SK-N-SH treated with all-trans-retinoic acid at 6 μM for 48 hours (cell line): ENCODE measurements around the gene CCDC178.

Experiments used
- ATAC-seq: fragments of 200-7000 bp; cut with Tn5 transposase; 3 replicates; pipeline ENCODE4 v1.9.1; 2020; ENCODE audit warnings: mild to moderate bottlenecking, moderate library complexity
- ARNTL ChIP-seq: fragments of 450-650 bp; formaldehyde crosslinking; IDR thresholded peaks from 2 replicates; pipeline ENCODE4 v1.5.0; 2020; ENCODE audit warnings: low read depth, mild to moderate bottlenecking, moderate library complexity, borderline replicate concordance
- BACH2 ChIP-seq: fragments of 250-450 bp; sonication (Bioruptor Pico); IDR thresholded peaks from 2 replicates; pipeline ENCODE4 v1.9.0; 2021; ENCODE audit warnings: mild to moderate bottlenecking, borderline replicate concordance
- CREB5 ChIP-seq: fragments of 250-450 bp; sonication (Bioruptor Pico); IDR thresholded peaks from 2 replicates; pipeline ENCODE4 v1.5.1; 2020; ENCODE audit warnings: low read depth, mild to moderate bottlenecking, moderate library complexity
- CSDC2 ChIP-seq: fragments of 250-450 bp; sonication (Bioruptor Pico); IDR thresholded peaks from 2 replicates; pipeline ENCODE4 v1.5.0; 2020; ENCODE audit warnings: mild to moderate bottlenecking, moderate library complexity
- CSRNP3 ChIP-seq: fragments of 250-450 bp; sonication (Bioruptor Pico); IDR thresholded peaks from 2 replicates; pipeline ENCODE4 v1.5.1; 2021; ENCODE audit warnings: mild to moderate bottlenecking, moderate library complexity
- ESRRG ChIP-seq: fragments of 250-450 bp; sonication (Bioruptor Pico); IDR thresholded peaks from 2 replicates; pipeline ENCODE4 v1.6.1; 2021; ENCODE audit warnings: mild to moderate bottlenecking
- ISL1 ChIP-seq: fragments of 250-450 bp; sonication (Bioruptor Pico); IDR thresholded peaks from 2 replicates; pipeline ENCODE4 v2.1.2; 2022; ENCODE audit warnings: mild to moderate bottlenecking, moderate library complexity
- OSR1 ChIP-seq: fragments of 250-450 bp; sonication (Bioruptor Pico); IDR thresholded peaks from 2 replicates; pipeline ENCODE4 v1.8.0; 2022; ENCODE audit warnings: moderate library complexity, mild to moderate bottlenecking, inconsistent platforms
- PATZ1 ChIP-seq: fragments of 250-450 bp; sonication (Bioruptor Pico); IDR thresholded peaks from 2 replicates; pipeline ENCODE4 v1.8.0; 2020; ENCODE audit warnings: mild to moderate bottlenecking, moderate library complexity, borderline replicate concordance
- POU6F1 ChIP-seq: fragments of 250-450 bp; sonication (Bioruptor Pico); IDR thresholded peaks from 2 replicates; pipeline ENCODE4 v1.8.0; 2021; ENCODE audit warnings: low read depth, mild to moderate bottlenecking, moderate library complexity, borderline replicate concordance
- PPARA ChIP-seq: fragments of 250-450 bp; sonication (Bioruptor Pico); IDR thresholded peaks from 2 replicates; pipeline ENCODE4 v1.5.0; 2020; ENCODE audit warnings: mild to moderate bottlenecking, borderline replicate concordance
- RARB ChIP-seq: fragments of 250-450 bp; sonication (Bioruptor Pico); IDR thresholded peaks from 2 replicates; pipeline ENCODE4 v1.8.0; 2021; ENCODE audit warnings: mild to moderate bottlenecking, moderate library complexity
- SNAI2 ChIP-seq: fragments of 250-450 bp; sonication (Bioruptor Pico); IDR thresholded peaks from 2 replicates; pipeline ENCODE4 v1.5.0; 2020; ENCODE audit warnings: mild to moderate bottlenecking, moderate library complexity
- TCF4 ChIP-seq: fragments of 250-450 bp; sonication (Bioruptor Pico); IDR thresholded peaks from 2 replicates; pipeline ENCODE4 v1.8.0; 2021; ENCODE audit warnings: mild to moderate bottlenecking, moderate library complexity, borderline replicate concordance
- TOX ChIP-seq: fragments of 250-450 bp; sonication (Bioruptor Pico); IDR thresholded peaks from 2 replicates; pipeline ENCODE4 v1.8.0; 2021; ENCODE audit warnings: mild to moderate bottlenecking, moderate library complexity, borderline replicate concordance
- TSHZ2 ChIP-seq: fragments of 250-450 bp; sonication (Bioruptor Pico); IDR thresholded peaks from 2 replicates; pipeline ENCODE4 v1.5.0; 2020; ENCODE audit warnings: mild to moderate bottlenecking, moderate library complexity
- ZC3H10 ChIP-seq: fragments of 250-450 bp; sonication (Bioruptor Pico); IDR thresholded peaks from 2 replicates; pipeline ENCODE4 v1.5.1; 2021; ENCODE audit warnings: mild to moderate bottlenecking, moderate library complexity
- ZFP3 ChIP-seq: fragments of 250-450 bp; sonication (Bioruptor Pico); IDR thresholded peaks from 2 replicates; pipeline ENCODE4 v1.5.0; 2020; ENCODE audit warnings: mild to moderate bottlenecking, moderate library complexity
- ZFP30 ChIP-seq: fragments of 450-650 bp; formaldehyde crosslinking; IDR thresholded peaks from 2 replicates; pipeline ENCODE4 v1.5.0; 2022; ENCODE audit warnings: mild to moderate bottlenecking, moderate library complexity
- ZNF565 ChIP-seq: fragments of 450-650 bp; formaldehyde crosslinking; conservative IDR thresholded peaks from 2 replicates; pipeline ENCODE4 v1.5.0; 2020; ENCODE audit warnings: low read depth, mild to moderate bottlenecking, moderate library complexity
- ZNF70 ChIP-seq: fragments of 450-650 bp; formaldehyde crosslinking; IDR thresholded peaks from 2 replicates; pipeline ENCODE4 v1.5.0; 2020; ENCODE audit warnings: mild to moderate bottlenecking, moderate library complexity
- ZNF8 ChIP-seq: fragments of 450-650 bp; formaldehyde crosslinking; IDR thresholded peaks from 2 replicates; pipeline ENCODE4 v1.5.0; 2020; ENCODE audit warnings: mild to moderate bottlenecking, moderate library complexity

The CCDC178 gene

GRCh38 chr18:33467531-33467930, 27.0 kb upstream of the CCDC178 start:
- no peak for TF ChIP-seq CSDC2 (CRISPR knock-in tag)
- no peak for TF ChIP-seq ZNF8 (CRISPR knock-in tag)
- no peak for TF ChIP-seq ZFP3 (CRISPR knock-in tag)
- no peak for TF ChIP-seq CSRNP3 (CRISPR knock-in tag)
- no peak for TF ChIP-seq TCF4 (CRISPR knock-in tag)
- no peak for TF ChIP-seq PPARA (CRISPR knock-in tag)
- no peak for TF ChIP-seq ZFP30 (CRISPR knock-in tag)
- TF ChIP-seq OSR1 (CRISPR knock-in tag) = no peak
- TF ChIP-seq PATZ1 = no peak
- no peak for TF ChIP-seq RARB (CRISPR knock-in tag)
- ATAC-seq = no peak

GRCh38 chr18:33466822-33467221, 26.3 kb upstream of the CCDC178 start:
- TF ChIP-seq ISL1 (no peak), ZFP30 (CRISPR knock-in tag) (no peak), SNAI2 (CRISPR knock-in tag) (no peak), CSRNP3 (CRISPR knock-in tag) (no peak), ZNF70 (CRISPR knock-in tag) (no peak), ARNTL (no peak), BACH2 (no peak), TOX (no peak), POU6F1 (CRISPR knock-in tag) (no peak), TCF4 (CRISPR knock-in tag) (no peak), ZC3H10 (CRISPR knock-in tag) (no peak), TSHZ2 (CRISPR knock-in tag) (no peak), ZFP3 (CRISPR knock-in tag) (no peak), RARB (CRISPR knock-in tag) (no peak), CREB5 (no peak), ZNF565 (no peak), OSR1 (CRISPR knock-in tag) (no peak), ESRRG (CRISPR knock-in tag) (no peak), PATZ1 (no peak)
- no peak for ATAC-seq
